Peyer's patch (tissue), 4 donors: ENCODE data around the gene PFN3. TPM values are rescaled to one million over a fixed set of nuclear protein-coding genes. Genes with fewer than 3 reads are reported as not detected.
"Not testable (repeated sequence)": the region's sequence is repeated elsewhere in the genome, so short reads cannot be mapped to it uniquely, and the experiment has no call there.

ENCODE experiments used
- DNase-seq, 3 donors: peaks; one replicate each; pipeline ENCODE4 v3.0.0-alpha.2; 2017 to 2019
- H3K27ac ChIP-seq, 4 donors: fragments of 200-600 bp; sonication (generic); one replicate each; pipeline ENCODE4 v1.5.1; 2016 to 2019
- H3K27me3 ChIP-seq, 2 donors: fragments of 200-600 bp; sonication (generic); one replicate each; pipeline ENCODE4 v1.5.1; 2019
- H3K36me3 ChIP-seq, 3 donors: fragments of 200-600 bp; sonication (generic); one replicate each; pipeline ENCODE4 v1.5.1; 2016 to 2019
- H3K4me1 ChIP-seq, 4 donors: fragments of 200-600 bp; sonication (generic); one replicate each; pipeline ENCODE4 v1.5.1; 2016 to 2019
- H3K4me3 ChIP-seq, 4 donors: fragments of 200-600 bp; sonication (generic); 1 replicate in 3 of 4; 2 replicates in 1 of 4; pipeline ENCODE4 v1.5.1; 2016 to 2019; ENCODE audit warnings: mild to moderate bottlenecking in 1 of 4
- H3K9me3 ChIP-seq, 4 donors: fragments of 200-600 bp; sonication (generic); one replicate each; pipeline ENCODE4 v1.5.1; 2016 to 2019; ENCODE audit warnings: mild to moderate bottlenecking in 1 of 4
- CTCF ChIP-seq, 6 experiments: fragments of 450-650 bp in 4 of 6; fragments of 200-600 bp in 2 of 6; sonication (generic) in 1 of 6; IDR thresholded peaks; one replicate each; pipeline ENCODE4 v1.5.1; 2017 to 2019; ENCODE audit warnings: antibody characterized with exemption in 6 of 6, mild to moderate bottlenecking in 3 of 6, moderate library complexity in 1 of 6
- POLR2A ChIP-seq, 2 donors: fragments of 450-650 bp; IDR thresholded peaks; one replicate each; pipeline ENCODE4 v1.5.1; 2017; ENCODE audit warnings: antibody characterized with exemption in 2 of 2, mild to moderate bottlenecking in 2 of 2, moderate library complexity in 2 of 2
- total RNA-seq, 4 donors: library from RNA; depleted of rRNA; stranded (reverse); fragments of >200 nt; gene quantifications; one replicate each; pipeline ENCODE4 v1.1.0, GENCODE V29; 2016

Gene PFN3
- total RNA-seq, 4 donors from 2014 or later, result not detected

GRCh38 chr5:177362610-177363507 is 37.6 kb downstream of the PFN3 start:
- DNase-seq, result peak; percentile 74 to 88 (median 85)
- H3K4me3 ChIP-seq, result peak overlapping the region; percentile 32 to 66 (median 55)
- no peaks in the 10 kb centered on the region for H3K27me3 ChIP-seq
- no peaks in the 10 kb centered on the region for H3K36me3 ChIP-seq
- peaks cover 0 to 67% (median 30%) of the 10 kb centered on the region in 4 donors for H3K4me1 ChIP-seq
- peak overlapping the region; percentile 4 to 84 (median 50) for H3K27ac ChIP-seq
- no peak for TF ChIP-seq CTCF (IDR thresholded peaks at IDR 0.05)
- no peak for TF ChIP-seq POLR2A (IDR thresholded peaks at IDR 0.05)
- no peaks in the 10 kb centered on the region for H3K9me3 ChIP-seq

- Histone ChIP-seq H3K4me1 (peaks cover 0 to 66% (median 33%) of the 10 kb centered on the region in 4 donors), H3K36me3 (no peaks in the 10 kb centered on the region), H3K4me3 (peak overlapping the region in 1 of 4 donors; percentile 54), H3K27me3 (no peaks in the 10 kb centered on the region), H3K9me3 (no peaks in the 10 kb centered on the region), H3K27ac (peak overlapping the region; percentile 4 to 84 (median 50))
- TF ChIP-seq POLR2A (IDR thresholded peaks at IDR 0.05), result no peak
- TF ChIP-seq CTCF (IDR thresholded peaks at IDR 0.05), result no peak
- DNase-seq, result no peak
Measured at GRCh38 chr5:177362292-177362609, 38.2 kb downstream of the PFN3 start.

GRCh38 chr5:177361418-177362291 is 38.8 kb downstream of the PFN3 start:
- peak in 2 of 3 donors; percentile 70 to 76 for DNase-seq
- Histone ChIP-seq H3K27me3 (no peaks in the 10 kb centered on the region), H3K36me3 (no peaks in the 10 kb centered on the region), H3K4me3 (peak overlapping the region in 1 of 4 donors; percentile 18), H3K9me3 (no peaks in the 10 kb centered on the region), H3K27ac (peak overlapping the region in 3 of 4 donors; percentile 33 to 84 (median 74)), H3K4me1 (peaks cover 0 to 68% (median 37%) of the 10 kb centered on the region in 4 donors)
- TF ChIP-seq CTCF (IDR thresholded peaks at IDR 0.05), result peak in 1 of 6 experiments; percentile 11
- TF ChIP-seq POLR2A (IDR thresholded peaks at IDR 0.05), result no peak

- H3K36me3 ChIP-seq, H3K4me3 ChIP-seq, H3K27me3 ChIP-seq, DNase-seq, H3K9me3 ChIP-seq: not testable (repeated sequence)
- Histone ChIP-seq H3K27ac (peak overlapping the region in 1 of 4 donors; percentile 84), H3K4me1 (peaks cover 0 to 62% (median 37%) of the 10 kb centered on the region in 4 donors)
Measured at GRCh38 chr5:177360740-177361139, 39.7 kb downstream of the PFN3 start.

GRCh38 chr5:177359860-177360259 is 40.6 kb downstream of the PFN3 start:
- DNase-seq, result no peak

More at GRCh38 chr5:177359860-177360259, 40.6 kb downstream of the PFN3 start:
- Histone ChIP-seq H3K4me3 (peak overlapping the region in 1 of 4 donors; percentile 78), H3K36me3 (no peaks in the 10 kb centered on the region), H3K4me1 (peaks cover 0 to 59% (median 37%) of the 10 kb centered on the region in 4 donors), H3K27ac (peak overlapping the region in 1 of 4 donors; percentile 95), H3K9me3 (no peaks in the 10 kb centered on the region), H3K27me3 (no peaks in the 10 kb centered on the region)
- no peak for TF ChIP-seq CTCF (IDR thresholded peaks at IDR 0.05)
- TF ChIP-seq POLR2A (IDR thresholded peaks at IDR 0.05), result no peak
